ENCODE data around the gene NT5C2.

The NT5C2 gene

GRCh38 chr10:103083977-103084320, 109.1 kb downstream of the NT5C2 start:
- no peak for DNase-seq (ENCODE audit: low read depth)
- H3K4me3 ChIP-seq (ENCODE audit: control insufficient read depth, low read depth, low read length), result no peak overlapping the region
- TF ChIP-seq CTCF (conservative IDR thresholded peaks at IDR 0.05; ENCODE audit: control insufficient read depth, insufficient read depth, low read depth, low read length), result no peak

- no peak for TF ChIP-seq CTCF (conservative IDR thresholded peaks at IDR 0.05; ENCODE audit: control insufficient read depth, insufficient read depth, low read depth, low read length)
- DNase-seq (ENCODE audit: low read depth), result no peak
- no peak overlapping the region for H3K4me3 ChIP-seq (ENCODE audit: control insufficient read depth, low read depth, low read length)
Observed at GRCh38 chr10:103083266-103083976, 109.7 kb downstream of the NT5C2 start.

- no peak for TF ChIP-seq CTCF (conservative IDR thresholded peaks at IDR 0.05; ENCODE audit: control insufficient read depth, insufficient read depth, low read depth, low read length)
- no peak for DNase-seq (ENCODE audit: low read depth)
- no peak overlapping the region for H3K4me3 ChIP-seq (ENCODE audit: control insufficient read depth, low read depth, low read length)
Observed at GRCh38 chr10:103082683-103083082, 110.4 kb downstream of the NT5C2 start.

- no peak overlapping the region for H3K4me3 ChIP-seq (ENCODE audit: control insufficient read depth, low read depth, low read length)
- TF ChIP-seq CTCF (conservative IDR thresholded peaks at IDR 0.05; ENCODE audit: control insufficient read depth, insufficient read depth, low read depth, low read length), result no peak
- DNase-seq (ENCODE audit: low read depth), result no peak
Observed at GRCh38 chr10:103080891-103081581, 112.0 kb downstream of the NT5C2 start.

- no peak for DNase-seq (ENCODE audit: low read depth)
Observed at GRCh38 chr10:103079946-103080345, 113.1 kb downstream of the NT5C2 start.

GRCh38 chr10:103079100-103079499, 114.0 kb downstream of the NT5C2 start:
- no peak for DNase-seq (ENCODE audit: low read depth)
- H3K4me3 ChIP-seq (ENCODE audit: control insufficient read depth, low read depth, low read length), result no peak overlapping the region
- no peak for TF ChIP-seq CTCF (conservative IDR thresholded peaks at IDR 0.05; ENCODE audit: control insufficient read depth, insufficient read depth, low read depth, low read length)

More at GRCh38 chr10:103079946-103080345, 113.1 kb downstream of the NT5C2 start:
- TF ChIP-seq CTCF (conservative IDR thresholded peaks at IDR 0.05; ENCODE audit: control insufficient read depth, insufficient read depth, low read depth, low read length), result no peak
- H3K4me3 ChIP-seq (ENCODE audit: control insufficient read depth, low read depth, low read length), result no peak overlapping the region
